Measurements from ENCODE around the gene TMEM242. TPM values are rescaled to one million over a fixed set of nuclear protein-coding genes. Genes with fewer than 3 reads are reported as not detected.

Gene TMEM242
- total RNA-seq, 1 donor: 6.2 TPM

GRCh38 chr6:157288575-157288974 is 34.7 kb downstream of the TMEM242 start:
- H3K27ac ChIP-seq (ENCODE audit: low read depth, low read length): no peak overlapping the region
- TF ChIP-seq, protein P1, sequence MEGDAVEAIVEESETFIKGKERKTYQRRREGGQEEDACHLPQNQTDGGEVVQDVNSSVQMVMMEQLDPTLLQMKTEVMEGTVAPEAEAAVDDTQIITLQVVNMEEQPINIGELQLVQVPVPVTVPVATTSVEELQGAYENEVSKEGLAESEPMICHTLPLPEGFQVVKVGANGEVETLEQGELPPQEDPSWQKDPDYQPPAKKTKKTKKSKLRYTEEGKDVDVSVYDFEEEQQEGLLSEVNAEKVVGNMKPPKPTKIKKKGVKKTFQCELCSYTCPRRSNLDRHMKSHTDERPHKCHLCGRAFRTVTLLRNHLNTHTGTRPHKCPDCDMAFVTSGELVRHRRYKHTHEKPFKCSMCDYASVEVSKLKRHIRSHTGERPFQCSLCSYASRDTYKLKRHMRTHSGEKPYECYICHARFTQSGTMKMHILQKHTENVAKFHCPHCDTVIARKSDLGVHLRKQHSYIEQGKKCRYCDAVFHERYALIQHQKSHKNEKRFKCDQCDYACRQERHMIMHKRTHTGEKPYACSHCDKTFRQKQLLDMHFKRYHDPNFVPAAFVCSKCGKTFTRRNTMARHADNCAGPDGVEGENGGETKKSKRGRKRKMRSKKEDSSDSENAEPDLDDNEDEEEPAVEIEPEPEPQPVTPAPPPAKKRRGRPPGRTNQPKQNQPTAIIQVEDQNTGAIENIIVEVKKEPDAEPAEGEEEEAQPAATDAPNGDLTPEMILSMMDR (IDR thresholded peaks at IDR 0.05; ENCODE audit: extremely low read depth, low read depth, low read length): no peak

GRCh38 chr6:157287923-157288322 is 35.4 kb downstream of the TMEM242 start:
- Histone ChIP-seq H2AFZ (ENCODE audit: low read length) (no peak overlapping the region), H3K9me3 (ENCODE audit: low read depth, low read length) (no peaks in the 10 kb centered on the region), H3K79me2 (ENCODE audit: insufficient read depth, low read length) (no peaks in the 10 kb centered on the region), H3K4me1 (ENCODE audit: insufficient read depth, low read length) (no peaks in the 10 kb centered on the region), H3K27ac (ENCODE audit: low read depth, low read length) (no peak overlapping the region), H4K20me1 (ENCODE audit: insufficient read depth, low read length) (no peaks in the 10 kb centered on the region), H3K27me3 (ENCODE audit: insufficient read depth, low read length) (no peaks in the 10 kb centered on the region), H3K4me2 (ENCODE audit: insufficient read depth, low read length) (no peak overlapping the region), H3K4me3 (ENCODE audit: insufficient read depth, low read length) (no peak overlapping the region), H3K36me3 (ENCODE audit: insufficient read depth, low read length) (peaks cover 6% of the 10 kb centered on the region)
- peak; percentile 30 for DNase-seq (ENCODE audit: insufficient read length, low spot score, missing footprints)
- TF ChIP-seq, protein P1 (IDR thresholded peaks at IDR 0.05; ENCODE audit: extremely low read depth, low read depth, low read length): no peak

More at GRCh38 chr6:157288575-157288974, 34.7 kb downstream of the TMEM242 start:
- H3K4me2 ChIP-seq (ENCODE audit: insufficient read depth, low read length): no peak overlapping the region
- no peaks in the 10 kb centered on the region for H4K20me1 ChIP-seq (ENCODE audit: insufficient read depth, low read length)
- no peak overlapping the region for H2AFZ ChIP-seq (ENCODE audit: low read length)
- peaks cover 6% of the 10 kb centered on the region for H3K36me3 ChIP-seq (ENCODE audit: insufficient read depth, low read length)
- H3K9me3 ChIP-seq (ENCODE audit: low read depth, low read length): no peaks in the 10 kb centered on the region
- no peak for DNase-seq (ENCODE audit: insufficient read length, low spot score, missing footprints)
- no peaks in the 10 kb centered on the region for H3K4me1 ChIP-seq (ENCODE audit: insufficient read depth, low read length)
- H3K4me3 ChIP-seq (ENCODE audit: insufficient read depth, low read length): no peak overlapping the region
- no peaks in the 10 kb centered on the region for H3K79me2 ChIP-seq (ENCODE audit: insufficient read depth, low read length)
- no peaks in the 10 kb centered on the region for H3K27me3 ChIP-seq (ENCODE audit: insufficient read depth, low read length)

DNA sequence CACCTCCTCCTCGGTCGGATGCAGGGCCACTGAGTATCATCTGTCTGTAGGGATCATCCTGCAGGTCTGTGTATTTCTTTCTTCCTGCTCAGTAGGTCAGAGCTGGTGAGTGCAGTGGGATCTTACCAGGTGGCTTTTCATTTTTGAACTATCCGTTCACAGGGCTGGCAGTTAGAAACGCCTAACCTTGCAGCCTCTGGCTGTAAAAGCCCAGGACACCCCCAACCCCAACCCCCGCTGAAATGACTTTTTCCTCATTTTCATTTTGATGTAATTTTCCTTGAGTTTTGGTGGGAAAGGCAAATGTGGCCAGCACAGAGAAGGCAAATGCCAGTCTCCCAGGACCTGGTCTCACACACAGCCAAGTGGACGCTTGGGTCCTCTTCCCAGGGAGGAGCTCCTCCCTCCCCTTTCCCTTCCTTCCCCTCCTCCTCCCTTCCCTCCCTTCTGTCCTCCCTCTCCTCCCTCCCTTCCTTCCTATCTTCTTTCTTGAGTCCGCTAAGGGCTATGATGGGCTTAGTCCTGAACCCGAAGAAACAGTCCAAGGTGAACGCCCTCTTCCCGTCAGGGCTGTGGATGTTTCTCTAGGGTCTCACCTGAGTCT is 36.0 kb downstream of the TMEM242 start:
- H2AFZ ChIP-seq (ENCODE audit: low read length): no peak overlapping the region
- peaks cover 2% of the 10 kb centered on the region for H3K36me3 ChIP-seq (ENCODE audit: insufficient read depth, low read length)
- TF ChIP-seq, protein P1 (IDR thresholded peaks at IDR 0.05; ENCODE audit: extremely low read depth, low read depth, low read length): no peak
- no peaks in the 10 kb centered on the region for H3K79me2 ChIP-seq (ENCODE audit: insufficient read depth, low read length)
- no peak overlapping the region for H3K4me2 ChIP-seq (ENCODE audit: insufficient read depth, low read length)
- no peaks in the 10 kb centered on the region for H3K9me3 ChIP-seq (ENCODE audit: low read depth, low read length)
- no peaks in the 10 kb centered on the region for H3K27me3 ChIP-seq (ENCODE audit: insufficient read depth, low read length)
- H3K4me1 ChIP-seq (ENCODE audit: insufficient read depth, low read length): no peaks in the 10 kb centered on the region
- no peak overlapping the region for H3K27ac ChIP-seq (ENCODE audit: low read depth, low read length)
- DNase-seq (ENCODE audit: insufficient read length, low spot score, missing footprints): peak; percentile 68
- H4K20me1 ChIP-seq (ENCODE audit: insufficient read depth, low read length): no peaks in the 10 kb centered on the region
- no peak overlapping the region for H3K4me3 ChIP-seq (ENCODE audit: insufficient read depth, low read length)

GRCh38 chr6:157285422-157285779 is 37.9 kb downstream of the TMEM242 start:
- Histone ChIP-seq H3K79me2 (ENCODE audit: insufficient read depth, low read length) (no peaks in the 10 kb centered on the region), H3K9me3 (ENCODE audit: low read depth, low read length) (no peaks in the 10 kb centered on the region), H2AFZ (ENCODE audit: low read length) (no peak overlapping the region), H3K4me3 (ENCODE audit: insufficient read depth, low read length) (no peak overlapping the region), H3K36me3 (ENCODE audit: insufficient read depth, low read length) (no peaks in the 10 kb centered on the region), H3K4me2 (ENCODE audit: insufficient read depth, low read length) (no peak overlapping the region), H4K20me1 (ENCODE audit: insufficient read depth, low read length) (no peaks in the 10 kb centered on the region), H3K27ac (ENCODE audit: low read depth, low read length) (no peak overlapping the region), H3K4me1 (ENCODE audit: insufficient read depth, low read length) (no peaks in the 10 kb centered on the region), H3K27me3 (ENCODE audit: insufficient read depth, low read length) (no peaks in the 10 kb centered on the region)
- peak; percentile 13 for DNase-seq (ENCODE audit: insufficient read length, low spot score, missing footprints)
- TF ChIP-seq, protein P1 (IDR thresholded peaks at IDR 0.05; ENCODE audit: extremely low read depth, low read depth, low read length): no peak
